ENCODE results near the gene PIN1. TPM values are rescaled to one million over a fixed set of nuclear protein-coding genes. Genes with fewer than 3 reads are reported as not detected.

Gene PIN1
- total RNA-seq, 1 experiment from 2014 or later: 61.4 TPM

DNA sequence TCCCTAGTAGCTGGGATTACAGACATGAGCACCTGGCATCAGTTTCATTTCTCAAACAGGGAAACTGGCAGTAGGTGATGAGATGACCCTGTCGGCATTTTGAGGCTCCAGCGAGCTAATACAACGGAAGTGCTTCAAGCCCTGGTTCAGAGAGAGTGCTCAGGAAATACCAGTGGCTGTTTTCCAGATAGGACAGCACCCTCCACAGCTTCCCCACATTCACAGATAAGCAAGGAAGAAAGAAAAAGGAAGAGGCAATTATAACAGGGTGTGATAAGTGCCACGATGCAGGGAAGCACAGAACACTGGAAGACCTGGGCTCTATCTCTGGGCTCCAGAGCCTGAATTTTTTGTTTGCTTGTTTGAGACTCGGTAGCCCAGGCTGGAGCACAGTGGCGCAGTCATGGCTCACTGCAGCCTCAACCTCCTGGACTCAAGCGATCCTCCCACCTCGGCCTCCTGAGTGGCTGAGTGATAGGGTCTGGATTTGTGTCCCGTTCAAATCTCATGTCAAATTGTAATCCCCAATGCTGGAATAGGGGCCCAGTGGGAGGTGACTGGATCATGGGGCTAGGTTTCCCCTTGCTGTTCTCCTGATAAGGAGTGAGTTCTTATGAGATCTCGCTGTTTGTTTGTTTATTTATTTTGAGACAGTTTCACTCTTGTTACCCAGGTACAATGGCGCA is 43.5 kb downstream of the PIN1 start:
- POLR2A ChIA-PET: no interaction called here
- CTCF ChIA-PET: no interaction called here
- BruUV-seq (replicated peaks): no TSS peak

DNA sequence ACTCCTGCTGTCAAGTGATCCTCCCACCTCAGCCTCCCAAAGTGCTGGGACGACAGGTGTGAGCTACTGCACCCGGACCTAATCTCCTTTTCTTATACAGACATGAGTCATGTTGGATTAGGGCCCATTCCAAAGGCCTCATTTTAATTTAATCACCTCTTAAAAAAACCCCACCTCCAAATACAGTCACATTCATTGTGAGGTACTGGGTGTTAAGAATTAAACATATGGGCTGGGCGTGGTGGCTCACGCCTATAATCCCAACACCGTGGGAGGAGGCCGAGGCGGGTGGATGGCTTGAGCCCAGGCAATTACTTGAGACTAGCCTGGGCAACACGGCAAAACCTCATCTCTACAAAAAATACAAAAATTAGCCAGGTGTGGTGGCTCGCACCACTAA is 46.6 kb downstream of the PIN1 start:
- BruUV-seq (replicated peaks): no TSS peak
- H3K27ac Mint-ChIP-seq (ENCODE audit: low read depth, unreplicated experiment): no peak overlapping the region
- TF ChIP-seq, protein P1, sequence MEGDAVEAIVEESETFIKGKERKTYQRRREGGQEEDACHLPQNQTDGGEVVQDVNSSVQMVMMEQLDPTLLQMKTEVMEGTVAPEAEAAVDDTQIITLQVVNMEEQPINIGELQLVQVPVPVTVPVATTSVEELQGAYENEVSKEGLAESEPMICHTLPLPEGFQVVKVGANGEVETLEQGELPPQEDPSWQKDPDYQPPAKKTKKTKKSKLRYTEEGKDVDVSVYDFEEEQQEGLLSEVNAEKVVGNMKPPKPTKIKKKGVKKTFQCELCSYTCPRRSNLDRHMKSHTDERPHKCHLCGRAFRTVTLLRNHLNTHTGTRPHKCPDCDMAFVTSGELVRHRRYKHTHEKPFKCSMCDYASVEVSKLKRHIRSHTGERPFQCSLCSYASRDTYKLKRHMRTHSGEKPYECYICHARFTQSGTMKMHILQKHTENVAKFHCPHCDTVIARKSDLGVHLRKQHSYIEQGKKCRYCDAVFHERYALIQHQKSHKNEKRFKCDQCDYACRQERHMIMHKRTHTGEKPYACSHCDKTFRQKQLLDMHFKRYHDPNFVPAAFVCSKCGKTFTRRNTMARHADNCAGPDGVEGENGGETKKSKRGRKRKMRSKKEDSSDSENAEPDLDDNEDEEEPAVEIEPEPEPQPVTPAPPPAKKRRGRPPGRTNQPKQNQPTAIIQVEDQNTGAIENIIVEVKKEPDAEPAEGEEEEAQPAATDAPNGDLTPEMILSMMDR (IDR thresholded peaks at IDR 0.05; ENCODE audit: unreplicated experiment): no peak
- H3K27me3 Mint-ChIP-seq (ENCODE audit: insufficient read depth, unreplicated experiment): peaks cover 19% of the 10 kb centered on the region
- ChIA-PET CTCF (interaction anchor here (0.6 kb wide), 1 partner anchor 661 kb away, joined by 3 read pairs; no protein-coding TSS in a partner anchor), POLR2A (interaction anchor here (0.7 to 0.8 kb wide), 2 partner anchors 18 to 276 kb away, joined by 3 read pairs; no protein-coding TSS in a partner anchor)
- intact Hi-C loops (cut with micrococcal nuclease): no loop called here
- no peak overlapping the region for H3K4me3 Mint-ChIP-seq (ENCODE audit: unreplicated experiment)
- DNase-seq (ENCODE audit: unreplicated experiment): peak; percentile 66
- H3K4me1 Mint-ChIP-seq (ENCODE audit: insufficient read depth, unreplicated experiment): no peaks in the 10 kb centered on the region
- H3K9me3 Mint-ChIP-seq (ENCODE audit: unreplicated experiment): no peaks in the 10 kb centered on the region
- H3K36me3 Mint-ChIP-seq (ENCODE audit: insufficient read depth, unreplicated experiment): no peaks in the 10 kb centered on the region

More for the DNA sequence above, 43.5 kb downstream of the PIN1 start:
- Mint-ChIP-seq H3K4me1 (ENCODE audit: insufficient read depth, unreplicated experiment) (no peaks in the 10 kb centered on the region), H3K27ac (ENCODE audit: low read depth, unreplicated experiment) (no peak overlapping the region), H3K9me3 (ENCODE audit: unreplicated experiment) (no peaks in the 10 kb centered on the region), H3K4me3 (ENCODE audit: unreplicated experiment) (no peak overlapping the region), H3K27me3 (ENCODE audit: insufficient read depth, unreplicated experiment) (no peaks in the 10 kb centered on the region), H3K36me3 (ENCODE audit: insufficient read depth, unreplicated experiment) (no peaks in the 10 kb centered on the region)
- DNase-seq (ENCODE audit: unreplicated experiment): no peak
- intact Hi-C loops (cut with micrococcal nuclease): no loop called here
- TF ChIP-seq, protein P1 (IDR thresholded peaks at IDR 0.05; ENCODE audit: unreplicated experiment): no peak

DNA sequence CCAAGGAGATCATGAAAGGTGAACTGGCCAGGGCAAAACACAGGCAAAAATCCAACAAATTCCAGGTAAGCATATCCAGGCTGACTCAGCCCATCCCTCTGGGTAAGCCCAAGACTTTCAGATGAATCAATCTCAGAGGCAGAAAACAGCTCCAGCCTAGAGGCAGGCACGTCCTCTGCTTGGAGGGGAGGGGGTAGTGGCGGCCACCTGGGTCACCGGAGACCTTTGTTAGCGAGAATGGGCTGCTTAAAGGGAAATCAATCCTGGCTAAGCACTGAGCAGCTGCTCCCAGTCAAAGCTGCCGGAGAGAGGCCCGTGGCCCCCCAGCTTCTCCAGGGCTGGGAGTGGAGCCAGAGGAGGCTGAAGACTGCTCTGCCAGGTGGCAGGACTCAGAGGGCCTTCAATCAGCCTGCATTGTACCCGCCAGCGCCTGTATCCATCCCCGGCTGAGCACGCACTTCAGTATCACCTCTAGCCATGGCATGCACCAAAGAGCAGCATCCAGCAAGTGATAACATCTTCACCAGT is 48.2 kb downstream of the PIN1 start:
- no peak overlapping the region for H3K4me3 Mint-ChIP-seq (ENCODE audit: unreplicated experiment)
- CTCF ChIA-PET: interaction anchor here (0.5 to 0.8 kb wide), 4 partner anchors 53 to 1613 kb away, joined by 3 to 5 read pairs (median 4); partner anchors contain the start of gene PDE4A
- TF ChIP-seq, protein P1 (IDR thresholded peaks at IDR 0.05; ENCODE audit: unreplicated experiment): no peak
- BruUV-seq (replicated peaks): no TSS peak
- H3K9me3 Mint-ChIP-seq (ENCODE audit: unreplicated experiment): no peaks in the 10 kb centered on the region
- DNase-seq (ENCODE audit: unreplicated experiment): peak; percentile 36
- intact Hi-C loops (cut with micrococcal nuclease): no loop called here
- H3K27me3 Mint-ChIP-seq (ENCODE audit: insufficient read depth, unreplicated experiment): peaks cover 34% of the 10 kb centered on the region
- no peaks in the 10 kb centered on the region for H3K4me1 Mint-ChIP-seq (ENCODE audit: insufficient read depth, unreplicated experiment)
- POLR2A ChIA-PET: interaction anchor here (0.8 to 1.6 kb wide), 4 partner anchors 11 to 64 kb away, joined by 3 to 5 read pairs (median 4); partner anchors contain the start of genes FBXL12 and UBL5
- H3K36me3 Mint-ChIP-seq (ENCODE audit: insufficient read depth, unreplicated experiment): no peaks in the 10 kb centered on the region
- H3K27ac Mint-ChIP-seq (ENCODE audit: low read depth, unreplicated experiment): no peak overlapping the region

DNA sequence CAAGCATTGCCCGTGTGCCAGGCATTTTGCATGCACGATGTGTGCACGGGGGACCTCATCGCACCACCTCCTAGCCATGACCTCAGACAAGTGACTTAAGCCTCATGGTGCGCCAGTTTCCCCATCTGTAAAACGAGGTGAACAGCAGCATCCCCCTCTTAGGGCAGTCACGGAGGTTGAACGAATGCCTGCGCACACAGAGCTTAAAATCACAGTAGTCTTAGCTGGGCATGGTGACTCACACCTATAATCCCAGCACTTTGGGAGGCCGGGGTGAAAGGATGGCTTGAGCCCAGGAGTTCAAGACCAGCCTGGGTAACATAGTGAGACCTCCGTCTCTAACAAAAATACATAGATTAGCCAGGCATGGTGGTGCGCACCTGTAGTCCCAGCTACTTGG is 48.6 kb downstream of the PIN1 start:
- POLR2A ChIA-PET: interaction anchor here (0.8 to 1.6 kb wide), 3 partner anchors 11 to 57 kb away, joined by 3 to 5 read pairs (median 4); partner anchors contain the start of gene UBL5
- no peak overlapping the region for H3K27ac Mint-ChIP-seq (ENCODE audit: low read depth, unreplicated experiment)
- TF ChIP-seq, protein P1 (IDR thresholded peaks at IDR 0.05; ENCODE audit: unreplicated experiment): no peak
- CTCF ChIA-PET: interaction anchor here (0.5 to 1.8 kb wide), 5 partner anchors 29 to 1613 kb away, joined by 3 to 7 read pairs (median 4); partner anchors contain the start of gene PDE4A
- no peaks in the 10 kb centered on the region for H3K36me3 Mint-ChIP-seq (ENCODE audit: insufficient read depth, unreplicated experiment)
- DNase-seq (ENCODE audit: unreplicated experiment): no peak
- H3K4me1 Mint-ChIP-seq (ENCODE audit: insufficient read depth, unreplicated experiment): no peaks in the 10 kb centered on the region
- H3K27me3 Mint-ChIP-seq (ENCODE audit: insufficient read depth, unreplicated experiment): peaks cover 39% of the 10 kb centered on the region
- no peak overlapping the region for H3K4me3 Mint-ChIP-seq (ENCODE audit: unreplicated experiment)
- H3K9me3 Mint-ChIP-seq (ENCODE audit: unreplicated experiment): no peaks in the 10 kb centered on the region
- intact Hi-C loops (cut with micrococcal nuclease): no loop called here
- no TSS peak for BruUV-seq (replicated peaks)

All from MCF 10A (cell line).